Measurements from ENCODE around the gene CEPT1. TPM values are rescaled to one million over a fixed set of nuclear protein-coding genes. Genes with fewer than 3 reads are reported as not detected.

The CEPT1 gene
- total and polyA plus RNA-seq, 2 experiments from 2014 or later = 22.3 to 51.7 TPM

DNA sequence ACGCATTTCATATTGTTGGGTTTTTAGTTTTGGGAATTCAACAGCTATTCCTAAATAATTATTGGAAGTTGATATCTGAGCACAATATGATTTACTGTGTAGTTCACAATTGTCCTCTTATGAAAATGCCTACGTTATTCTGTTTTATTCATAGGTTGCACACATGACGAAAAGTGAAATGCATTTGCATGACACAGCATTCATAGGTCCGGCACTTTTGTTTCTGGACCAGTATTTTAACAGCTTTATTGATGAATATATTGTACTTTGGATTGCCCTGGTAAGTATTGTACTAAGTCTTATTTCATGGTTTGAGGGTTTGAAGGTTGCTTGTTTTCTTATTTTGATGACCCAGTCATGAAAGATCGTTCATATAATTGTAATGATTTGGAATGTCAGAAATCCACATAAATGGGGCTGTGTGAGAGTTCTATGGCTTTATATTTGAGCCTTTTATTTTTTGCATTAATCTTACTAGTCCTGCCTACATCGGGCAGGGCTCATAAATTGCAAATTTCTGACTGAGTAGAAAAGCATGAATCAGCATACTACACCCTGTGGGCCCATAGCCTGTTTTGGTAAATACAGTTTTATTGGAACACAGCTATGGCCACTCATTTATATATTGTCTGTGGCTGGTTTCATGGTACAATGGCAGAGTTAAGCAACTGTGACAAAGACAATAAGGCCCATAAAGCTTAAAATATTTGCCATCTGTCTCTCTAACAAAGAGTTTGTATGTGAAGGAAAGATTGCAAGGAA, 43.5 kb downstream of the CEPT1 start:
- H4K20me1 ChIP-seq (ENCODE audit: insufficient read depth, poor library complexity, severe bottlenecking) = no peaks in the 10 kb centered on the region
- no peak overlapping the region for H3K27ac ChIP-seq
- no peaks in the 10 kb centered on the region for H3K36me3 ChIP-seq (replicated peaks; ENCODE audit: insufficient read depth, low read depth)
- H3K4me1 ChIP-seq (ENCODE audit: insufficient read depth) = no peaks in the 10 kb centered on the region
- no peak overlapping the region for H3K4me3 ChIP-seq
- WGBS (ENCODE audit: low lambda C conversion rate, missing lambda C conversion rate) = 98% methylated on average over 6 of the region's 6 CpGs
- H2AFZ ChIP-seq = no peak overlapping the region
- no peak overlapping the region for H3K4me2 ChIP-seq
- H3K9me3 ChIP-seq (ENCODE audit: low read depth) = no peaks in the 10 kb centered on the region
- TF ChIP-seq EZH2 (IDR thresholded peaks at IDR 0.05; ENCODE audit: borderline replicate concordance) (no peak), EZH2phosphoT487 (IDR thresholded peaks at IDR 0.05; ENCODE audit: low read depth, severe bottlenecking, unreplicated experiment) (no peak)
- TF ChIP-seq, protein P1, sequence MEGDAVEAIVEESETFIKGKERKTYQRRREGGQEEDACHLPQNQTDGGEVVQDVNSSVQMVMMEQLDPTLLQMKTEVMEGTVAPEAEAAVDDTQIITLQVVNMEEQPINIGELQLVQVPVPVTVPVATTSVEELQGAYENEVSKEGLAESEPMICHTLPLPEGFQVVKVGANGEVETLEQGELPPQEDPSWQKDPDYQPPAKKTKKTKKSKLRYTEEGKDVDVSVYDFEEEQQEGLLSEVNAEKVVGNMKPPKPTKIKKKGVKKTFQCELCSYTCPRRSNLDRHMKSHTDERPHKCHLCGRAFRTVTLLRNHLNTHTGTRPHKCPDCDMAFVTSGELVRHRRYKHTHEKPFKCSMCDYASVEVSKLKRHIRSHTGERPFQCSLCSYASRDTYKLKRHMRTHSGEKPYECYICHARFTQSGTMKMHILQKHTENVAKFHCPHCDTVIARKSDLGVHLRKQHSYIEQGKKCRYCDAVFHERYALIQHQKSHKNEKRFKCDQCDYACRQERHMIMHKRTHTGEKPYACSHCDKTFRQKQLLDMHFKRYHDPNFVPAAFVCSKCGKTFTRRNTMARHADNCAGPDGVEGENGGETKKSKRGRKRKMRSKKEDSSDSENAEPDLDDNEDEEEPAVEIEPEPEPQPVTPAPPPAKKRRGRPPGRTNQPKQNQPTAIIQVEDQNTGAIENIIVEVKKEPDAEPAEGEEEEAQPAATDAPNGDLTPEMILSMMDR (IDR thresholded peaks at IDR 0.05; ENCODE audit: poor library complexity) = no peak
- no peak for DNase-seq (ENCODE audit: low spot score)
- no peaks in the 10 kb centered on the region for H3K27me3 ChIP-seq
- H3K9me2 ChIP-seq (replicated peaks; ENCODE audit: insufficient read depth) = no peaks in the 10 kb centered on the region
- no peaks in the 10 kb centered on the region for H3K79me2 ChIP-seq

DNA sequence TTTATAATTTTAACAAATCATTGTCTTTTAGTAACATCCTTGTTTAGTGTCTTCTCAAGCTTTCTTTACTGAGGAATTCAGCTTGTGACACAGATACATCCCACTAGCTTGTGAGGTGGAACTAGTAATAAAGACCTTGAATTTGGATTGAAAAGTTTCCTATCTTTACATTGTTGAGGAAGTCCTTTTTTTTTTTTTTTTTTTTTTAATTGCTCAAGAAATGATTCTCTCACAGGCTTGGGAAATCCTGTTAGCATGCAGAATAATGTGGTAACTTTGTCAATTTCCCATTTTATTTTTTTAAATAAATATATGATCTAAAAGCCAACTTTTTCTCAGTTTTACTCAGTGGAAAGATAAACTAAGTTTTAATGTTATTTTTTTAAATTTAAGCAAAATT, 44.6 kb downstream of the CEPT1 start:
- no peak overlapping the region for H3K27ac ChIP-seq
- H3K4me1 ChIP-seq (ENCODE audit: insufficient read depth) = no peaks in the 10 kb centered on the region
- H3K4me3 ChIP-seq = no peak overlapping the region
- H3K27me3 ChIP-seq = no peaks in the 10 kb centered on the region
- TF ChIP-seq EZH2 (IDR thresholded peaks at IDR 0.05; ENCODE audit: borderline replicate concordance) = no peak
- TF ChIP-seq, protein P1 (IDR thresholded peaks at IDR 0.05; ENCODE audit: poor library complexity) = no peak
- TF ChIP-seq EZH2phosphoT487 (IDR thresholded peaks at IDR 0.05; ENCODE audit: low read depth, severe bottlenecking, unreplicated experiment) = no peak
- no peak overlapping the region for H3K4me2 ChIP-seq
- H3K9me2 ChIP-seq (replicated peaks; ENCODE audit: insufficient read depth) = no peaks in the 10 kb centered on the region
- H4K20me1 ChIP-seq (ENCODE audit: insufficient read depth, poor library complexity, severe bottlenecking) = no peaks in the 10 kb centered on the region
- no peaks in the 10 kb centered on the region for H3K36me3 ChIP-seq (replicated peaks; ENCODE audit: insufficient read depth, low read depth)
- no peak overlapping the region for H2AFZ ChIP-seq
- no peaks in the 10 kb centered on the region for H3K9me3 ChIP-seq (ENCODE audit: low read depth)
- H3K79me2 ChIP-seq = no peaks in the 10 kb centered on the region
- DNase-seq (ENCODE audit: low spot score) = no peak

GRCh38 chr1:111190931-111191451, 51.0 kb downstream of the CEPT1 start:
- Histone ChIP-seq H3K4me1 (ENCODE audit: insufficient read depth) (peaks cover 46% of the 10 kb centered on the region), H3K9me3 (ENCODE audit: low read depth) (no peaks in the 10 kb centered on the region), H2AFZ (no peak overlapping the region), H4K20me1 (ENCODE audit: insufficient read depth, poor library complexity, severe bottlenecking) (no peaks in the 10 kb centered on the region), H3K36me3 (replicated peaks; ENCODE audit: insufficient read depth, low read depth) (no peaks in the 10 kb centered on the region), H3K79me2 (no peaks in the 10 kb centered on the region), H3K4me2 (peak overlapping the region; percentile 8), H3K27me3 (no peaks in the 10 kb centered on the region), H3K4me3 (no peak overlapping the region), H3K27ac (peak overlapping the region; percentile 90), H3K9me2 (replicated peaks; ENCODE audit: insufficient read depth) (no peaks in the 10 kb centered on the region)
- TF ChIP-seq, protein P1 (IDR thresholded peaks at IDR 0.05; ENCODE audit: poor library complexity) = no peak
- TF ChIP-seq EZH2 (IDR thresholded peaks at IDR 0.05; ENCODE audit: borderline replicate concordance) (no peak), EZH2phosphoT487 (IDR thresholded peaks at IDR 0.05; ENCODE audit: low read depth, severe bottlenecking, unreplicated experiment) (no peak)
- DNase-seq (ENCODE audit: low spot score) = peak; percentile 64
- WGBS (ENCODE audit: low lambda C conversion rate, missing lambda C conversion rate) = 54% methylated on average over 2 of the region's 2 CpGs

Data from hepatocyte (in vitro differentiated cells).